ENCODE measurements around the gene CD82.

Gene CD82

GRCh38 chr11:44632466-44633123 is 67.1 kb downstream of the CD82 start:
- H3K27me3 Mint-ChIP-seq (ENCODE audit: low read depth) = peaks cover 20% of the 10 kb centered on the region
- H3K4me1 Mint-ChIP-seq = peaks cover 57% of the 10 kb centered on the region
- no peaks in the 10 kb centered on the region for H3K36me3 Mint-ChIP-seq (ENCODE audit: low read depth)
- H3K9me3 Mint-ChIP-seq = no peaks in the 10 kb centered on the region
- H3K27ac Mint-ChIP-seq = peak overlapping the region in 2 of 3 experiments; percentile 68 to 69
- peak; percentile 17 to 33 (median 28) for TF ChIP-seq CTCF (IDR thresholded peaks at IDR 0.05; ENCODE audit: unreplicated experiment in 3 of 3)
- no peak overlapping the region for H3K4me3 Mint-ChIP-seq

- Mint-ChIP-seq H3K36me3 (ENCODE audit: low read depth) (no peaks in the 10 kb centered on the region), H3K27me3 (ENCODE audit: low read depth) (peaks cover 20% of the 10 kb centered on the region), H3K4me1 (peaks cover 47% of the 10 kb centered on the region), H3K27ac (peak overlapping the region in 2 of 3 experiments; percentile 90 to 91), H3K4me3 (peak overlapping the region in 1 of 3 experiments; percentile 45), H3K9me3 (no peaks in the 10 kb centered on the region)
- peak in 1 of 3 experiments; percentile 23 for TF ChIP-seq CTCF (IDR thresholded peaks at IDR 0.05; ENCODE audit: unreplicated experiment in 3 of 3)
These were observed 68.2 kb downstream of the CD82 start for GRCh38 chr11:44633641-44634040.

GRCh38 chr11:44634401-44635281 is 69.2 kb downstream of the CD82 start:
- peaks cover 20% of the 10 kb centered on the region for H3K27me3 Mint-ChIP-seq (ENCODE audit: low read depth)
- H3K4me3 Mint-ChIP-seq = no peak overlapping the region
- no peaks in the 10 kb centered on the region for H3K9me3 Mint-ChIP-seq
- peaks cover 37% of the 10 kb centered on the region for H3K4me1 Mint-ChIP-seq
- no peaks in the 10 kb centered on the region for H3K36me3 Mint-ChIP-seq (ENCODE audit: low read depth)
- no peak for TF ChIP-seq CTCF (IDR thresholded peaks at IDR 0.05; ENCODE audit: unreplicated experiment in 3 of 3)
- peak overlapping the region in 2 of 3 experiments; percentile 90 to 91 for H3K27ac Mint-ChIP-seq

- H3K27ac Mint-ChIP-seq = no peak overlapping the region
- TF ChIP-seq CTCF (IDR thresholded peaks at IDR 0.05; ENCODE audit: unreplicated experiment in 3 of 3) = no peak
- H3K4me1 Mint-ChIP-seq = peaks cover 25% of the 10 kb centered on the region
- no peaks in the 10 kb centered on the region for H3K36me3 Mint-ChIP-seq (ENCODE audit: low read depth)
- peaks cover 10% of the 10 kb centered on the region for H3K27me3 Mint-ChIP-seq (ENCODE audit: low read depth)
- no peak overlapping the region for H3K4me3 Mint-ChIP-seq
- H3K9me3 Mint-ChIP-seq = peaks cover 12% of the 10 kb centered on the region
These were observed 72.0 kb downstream of the CD82 start for GRCh38 chr11:44637487-44637886.

GRCh38 chr11:44638032-44638431 is 72.6 kb downstream of the CD82 start:
- H3K27ac Mint-ChIP-seq = no peak overlapping the region
- no peak for TF ChIP-seq CTCF (IDR thresholded peaks at IDR 0.05; ENCODE audit: unreplicated experiment in 3 of 3)
- H3K9me3 Mint-ChIP-seq = peaks cover 17% of the 10 kb centered on the region
- H3K4me1 Mint-ChIP-seq = peaks cover 22% of the 10 kb centered on the region
- H3K4me3 Mint-ChIP-seq = no peak overlapping the region
- no peaks in the 10 kb centered on the region for H3K36me3 Mint-ChIP-seq (ENCODE audit: low read depth)
- peaks cover 9% of the 10 kb centered on the region for H3K27me3 Mint-ChIP-seq (ENCODE audit: low read depth)
